GM19438 (cell line): ENCODE data around the gene TOB2.
A peak's percentile ranks its signal among the peaks of the same experiment; 100 is the strongest.
"Not testable (repeated sequence)": the region's sequence is repeated elsewhere in the genome, so short reads cannot be mapped to it uniquely, and the experiment has no call there.

Experiments used
- ATAC-seq: cut with Tn5 transposase; IDR thresholded peaks from one replicate; pipeline ENCODE4 v1.9.1; 2021; ENCODE audit warnings: low read depth; ENCODE audit not compliant: unreplicated experiment

TOB2 gene

DNA sequence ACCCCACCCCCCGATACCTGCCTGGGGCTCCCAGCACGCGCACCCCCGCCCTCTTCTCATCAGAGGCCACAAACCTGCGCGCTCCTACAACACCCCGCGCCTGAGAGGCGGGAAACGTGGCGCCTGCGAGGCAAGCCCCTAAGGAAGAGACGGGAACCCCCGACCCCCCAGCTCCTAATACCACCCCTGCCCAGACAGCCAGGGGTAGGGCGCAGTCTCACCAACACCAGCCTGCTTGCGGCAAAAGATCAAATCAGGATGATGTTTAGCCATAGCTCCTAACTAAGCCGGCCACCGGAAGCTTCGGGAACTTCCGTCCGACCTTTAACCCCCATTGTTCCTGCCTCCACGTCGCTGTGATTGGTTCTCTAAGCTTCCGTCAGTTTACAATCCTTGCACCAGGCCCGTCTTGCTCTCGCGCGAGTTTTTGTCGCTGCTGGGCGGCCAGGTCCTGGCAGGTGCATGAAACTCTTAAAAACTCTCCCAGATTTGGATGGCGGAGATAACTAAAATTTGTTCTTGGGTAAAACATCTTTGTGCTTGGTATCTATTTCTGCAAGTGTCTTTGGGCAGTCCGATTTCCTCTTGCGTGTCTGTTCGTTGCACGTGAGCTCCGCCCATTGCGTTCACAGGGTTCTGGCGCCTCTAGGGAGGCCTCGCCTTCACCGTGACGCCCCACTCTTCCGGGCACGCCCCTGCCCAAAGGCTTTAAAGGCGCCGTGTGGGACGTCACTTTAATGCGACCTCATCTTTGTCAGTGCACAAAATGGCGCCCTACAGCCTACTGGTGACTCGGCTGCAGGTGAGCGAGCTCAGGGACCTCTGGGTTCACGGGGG, 22.0 kb upstream of the TOB2 start, which contains the start of the genes ACO2 and PHF5A:
Gene ACO2, plus strand, starts transcription at position 737 of the 837 bp plus-strand sequence. Its CDS starts 30 bp downstream, at position 767.
Gene PHF5A, minus strand, starts transcription at position 312 of the 837 bp plus-strand sequence. Its CDS starts 39 bp downstream, at position 273.
- peak; percentile 82 for ATAC-seq

DNA sequence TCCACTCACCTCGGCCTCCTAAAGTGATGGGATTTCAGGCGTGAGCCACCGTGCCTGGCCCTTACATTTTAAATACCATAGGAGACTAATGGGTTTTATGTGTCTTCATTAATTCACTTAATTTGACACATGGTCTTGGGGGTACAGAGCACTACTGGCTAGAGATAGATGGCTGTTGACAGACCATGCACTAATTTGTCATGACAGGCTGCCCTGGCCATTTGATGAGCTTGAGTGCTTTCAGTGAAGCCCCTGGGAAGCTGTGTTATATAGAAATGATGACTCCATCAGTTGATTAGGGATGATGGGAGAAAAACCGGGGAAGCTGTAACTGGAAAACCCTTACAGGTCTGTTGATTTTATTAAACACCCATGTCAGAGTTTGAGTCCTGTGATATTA, 15.3 kb upstream of the TOB2 start:
- no peak for ATAC-seq

DNA sequence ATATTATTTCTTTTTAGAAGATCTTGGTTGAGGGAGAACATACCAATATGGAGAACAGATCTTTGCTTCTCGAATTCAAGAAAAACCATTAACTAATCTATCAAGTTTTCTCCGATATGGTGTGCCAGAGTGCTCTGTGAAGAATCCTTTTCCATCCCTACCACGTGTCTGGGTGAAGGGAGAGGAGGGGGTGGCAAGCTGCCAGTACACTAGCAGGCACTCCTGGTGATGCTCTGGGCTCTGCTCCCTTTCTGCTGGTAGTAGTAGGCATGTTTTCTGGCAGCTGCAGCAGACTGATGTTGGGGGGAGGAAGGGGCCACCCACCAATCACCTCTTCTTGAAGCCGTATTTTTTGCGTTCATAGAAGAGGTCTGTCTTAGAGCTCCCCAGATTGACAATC, 13.5 kb upstream of the TOB2 start:
- not testable (repeated sequence) for ATAC-seq

DNA sequence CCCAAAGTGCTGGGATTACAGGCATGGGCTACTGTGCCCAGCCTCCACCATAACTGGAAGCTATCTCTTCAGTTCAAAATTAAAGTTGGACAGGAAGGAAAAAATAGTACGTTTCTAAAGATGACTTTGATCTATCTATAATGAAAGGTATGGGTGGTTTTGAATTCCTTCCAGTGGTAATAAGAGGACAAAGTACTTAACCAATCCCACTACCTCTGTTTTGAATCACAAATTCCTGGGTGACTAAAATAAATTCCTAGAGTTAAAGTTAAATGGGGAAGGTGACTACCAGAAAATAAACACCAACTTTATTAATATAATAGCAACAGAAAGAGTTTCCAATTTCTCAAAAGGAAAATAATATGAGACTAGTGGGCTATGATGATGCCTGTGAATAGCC, 12.8 kb upstream of the TOB2 start:
- no peak for ATAC-seq

DNA sequence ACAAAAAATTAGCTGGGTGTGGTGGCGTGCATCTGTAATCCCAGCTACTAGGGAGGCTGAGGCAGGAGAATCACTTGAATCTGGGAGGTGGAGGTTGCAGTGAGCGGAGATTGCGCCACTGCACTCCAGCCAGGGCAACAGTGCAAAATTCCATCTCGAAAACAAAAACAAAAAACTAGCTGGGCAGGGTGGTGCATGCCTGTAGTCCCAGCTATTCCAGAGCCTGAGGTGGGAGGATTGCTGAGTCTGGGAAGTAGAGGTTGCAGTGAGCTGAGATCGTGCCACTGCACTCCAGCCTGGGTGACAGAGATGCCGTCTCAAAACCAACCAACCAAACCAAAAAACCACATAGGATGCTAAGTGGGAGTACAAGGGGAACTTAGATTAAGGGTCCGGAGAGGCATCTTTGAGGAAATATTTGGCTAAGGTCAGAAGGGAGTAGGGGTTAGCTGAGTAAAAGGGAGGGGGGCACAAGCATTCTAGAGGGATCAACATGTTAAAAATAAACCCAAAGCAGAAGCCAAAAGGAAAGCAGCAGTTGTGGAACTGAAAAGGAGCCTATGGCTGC, 11.6 kb upstream of the TOB2 start:
- no peak for ATAC-seq

DNA sequence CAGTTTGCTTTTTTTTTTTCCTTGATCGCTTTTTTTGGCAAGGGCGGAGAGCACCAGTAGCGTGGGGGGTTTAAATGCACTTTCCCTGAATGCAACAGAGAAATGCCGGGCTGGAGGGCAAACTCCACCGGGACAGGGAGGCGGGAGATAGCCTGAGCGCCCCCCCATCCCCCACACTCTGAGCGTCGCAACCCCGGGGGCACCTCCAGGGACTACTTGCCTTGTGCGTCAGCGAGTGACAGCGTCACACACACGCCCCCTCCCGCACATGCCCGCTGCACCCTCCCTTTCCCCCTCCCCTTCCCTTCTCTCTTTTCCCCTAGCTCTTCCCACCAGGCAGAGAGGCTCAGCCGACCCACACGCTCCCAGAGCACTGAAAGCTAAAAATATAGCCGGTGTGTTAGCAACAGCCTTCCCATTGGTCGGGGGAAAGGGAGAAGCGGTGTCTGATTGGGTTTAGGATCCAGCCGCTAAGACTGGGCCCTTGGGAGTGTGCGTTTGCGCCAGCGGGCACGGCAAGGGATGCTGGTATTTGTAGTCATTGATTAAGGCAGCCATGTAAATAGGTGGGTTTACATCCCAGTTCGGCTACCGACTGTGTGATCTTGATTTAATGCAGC, 1.7 kb upstream of the TOB2 start:
- ATAC-seq: peak; percentile 45

DNA sequence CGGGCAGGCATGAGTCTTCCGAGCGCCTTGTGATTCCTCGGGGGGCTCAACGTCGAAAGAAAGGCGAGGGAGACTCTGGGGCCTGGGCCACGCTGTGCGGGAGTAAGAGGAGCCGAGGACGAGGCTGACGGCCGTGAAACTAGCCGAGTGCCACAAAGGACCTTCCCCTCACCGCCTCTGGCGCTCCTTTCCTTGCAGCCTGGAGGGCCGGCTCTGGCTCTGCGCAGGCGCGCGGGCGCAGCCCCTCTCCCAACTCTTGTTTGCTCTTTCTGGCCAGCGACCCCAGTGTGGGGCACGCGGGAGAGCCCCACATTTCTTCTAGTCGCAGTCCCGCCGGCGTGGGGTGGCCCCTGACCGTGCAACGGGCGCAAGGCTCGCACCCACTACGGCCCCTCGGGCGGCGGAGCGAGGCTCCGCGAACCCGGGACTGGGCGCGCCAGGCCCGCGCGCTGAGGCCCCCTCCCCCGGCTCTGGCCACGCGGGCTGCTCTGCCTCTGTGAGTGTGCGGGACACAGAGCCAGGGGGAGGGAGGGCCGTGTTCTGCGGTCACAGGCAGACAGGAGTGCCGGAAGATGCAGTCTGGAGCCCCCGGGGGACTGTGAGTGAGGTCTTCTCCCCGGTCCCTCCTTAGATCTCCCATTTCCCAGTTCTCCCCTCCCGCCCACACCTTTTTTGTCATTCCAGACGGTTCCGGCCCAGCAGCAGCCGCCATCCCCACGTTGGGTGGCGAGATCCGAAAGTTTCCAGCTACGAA, 1.0 kb upstream of the TOB2 start:
- ATAC-seq: no peak

DNA sequence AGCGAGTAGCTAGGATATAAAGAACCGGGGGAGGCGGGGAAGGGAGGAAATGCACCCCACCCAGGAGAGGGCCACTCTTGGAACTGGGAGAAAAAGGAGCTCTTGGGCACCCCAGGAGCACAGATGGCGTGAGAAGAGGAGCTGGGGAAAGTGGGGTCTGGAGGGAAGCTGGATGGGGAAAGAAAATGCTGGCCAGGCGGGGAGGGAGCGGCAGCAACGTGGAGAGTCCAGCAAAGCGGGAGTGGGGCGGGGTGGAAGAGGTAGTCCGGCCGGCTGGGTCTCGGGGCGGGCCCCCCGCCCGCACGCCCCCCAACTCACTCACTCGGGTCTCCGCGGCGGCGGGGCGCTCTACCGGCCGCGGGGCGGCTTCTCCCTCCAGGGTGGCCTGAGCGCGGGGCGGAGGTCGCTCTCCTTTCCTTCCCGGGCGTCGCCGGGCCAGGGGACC, 522 bp downstream of the TOB2 start:
- ATAC-seq: no peak

DNA sequence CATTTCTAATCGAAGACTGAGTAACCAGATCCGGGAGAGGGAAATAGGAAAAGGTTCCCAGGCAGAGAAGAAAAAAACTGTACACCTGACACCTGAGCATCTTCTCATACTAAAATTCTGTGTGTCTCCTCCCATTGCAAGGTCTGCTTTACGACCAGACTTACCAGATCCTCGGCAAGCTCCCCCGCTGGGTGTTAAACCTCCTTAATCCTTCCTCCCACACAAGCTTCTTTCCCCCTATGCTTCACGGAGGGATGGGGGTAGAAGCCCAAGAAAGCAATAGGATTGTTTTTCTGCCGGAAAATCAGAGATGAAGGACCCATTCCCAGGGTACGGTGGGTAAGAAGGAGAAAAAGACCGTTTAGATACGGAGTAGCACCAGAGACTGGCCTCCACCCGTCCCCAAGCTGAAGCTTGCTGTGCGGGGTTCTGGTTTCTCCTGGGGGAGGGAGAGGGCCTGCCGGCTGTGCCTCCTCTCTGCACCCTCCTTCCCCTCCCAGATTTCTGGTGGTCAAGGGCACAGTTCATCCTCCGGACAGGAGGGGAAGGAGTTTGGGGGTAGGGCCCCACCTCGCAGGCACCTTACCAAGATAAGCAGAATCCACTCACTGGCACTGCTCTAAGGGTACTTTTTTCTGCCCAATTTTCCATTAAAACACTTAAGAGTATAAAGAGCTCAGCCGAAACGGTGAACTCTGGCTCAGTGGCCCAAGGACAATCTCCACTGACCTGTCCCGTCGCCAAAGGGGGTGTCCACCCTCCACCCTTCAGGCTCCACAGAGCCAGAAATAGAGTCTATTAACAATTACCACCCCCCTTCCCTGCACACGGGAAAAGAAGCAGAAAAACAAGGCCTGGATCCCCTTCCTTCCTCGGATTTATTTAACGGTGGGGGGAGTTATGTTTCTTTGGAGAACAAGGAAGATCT, 1.2 kb downstream of the TOB2 start:
- ATAC-seq: no peak

DNA sequence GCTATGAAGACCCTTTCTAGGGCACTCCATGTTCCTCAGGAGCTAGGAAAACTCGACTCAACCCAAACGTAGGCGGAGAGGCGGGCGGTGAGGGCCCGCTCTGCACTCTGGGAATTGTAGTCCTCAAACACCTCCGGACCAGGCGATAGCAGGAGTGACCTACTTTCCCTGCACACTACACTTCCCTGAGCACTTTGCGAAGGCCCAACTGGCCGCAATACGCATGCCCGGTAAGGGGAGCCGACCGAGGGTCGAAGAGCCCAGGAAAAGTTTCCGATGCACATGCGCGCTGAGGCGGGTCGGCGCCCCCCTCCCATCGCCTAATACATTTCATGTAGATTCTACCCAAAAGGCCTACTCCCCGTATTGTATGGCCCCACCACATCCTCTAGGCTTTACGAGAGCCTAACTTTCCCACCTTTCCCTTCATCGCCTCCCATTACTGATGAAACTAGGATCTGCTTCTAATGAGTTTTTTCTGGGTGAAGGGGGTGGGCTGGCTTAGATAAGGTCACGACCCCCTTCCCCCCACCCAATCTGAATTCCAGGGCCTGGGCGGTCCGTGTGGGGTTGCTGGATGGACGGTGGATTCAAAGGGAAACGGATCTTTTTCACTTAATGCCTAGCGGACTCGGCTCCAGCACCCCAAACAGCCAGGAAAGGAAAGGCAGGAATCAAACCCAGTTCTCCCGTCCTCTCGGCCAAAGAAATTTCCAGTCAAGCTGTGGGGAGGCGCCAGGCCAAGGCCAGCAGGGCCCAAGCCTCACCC, 2.1 kb downstream of the TOB2 start:
- ATAC-seq: peak; percentile 47

DNA sequence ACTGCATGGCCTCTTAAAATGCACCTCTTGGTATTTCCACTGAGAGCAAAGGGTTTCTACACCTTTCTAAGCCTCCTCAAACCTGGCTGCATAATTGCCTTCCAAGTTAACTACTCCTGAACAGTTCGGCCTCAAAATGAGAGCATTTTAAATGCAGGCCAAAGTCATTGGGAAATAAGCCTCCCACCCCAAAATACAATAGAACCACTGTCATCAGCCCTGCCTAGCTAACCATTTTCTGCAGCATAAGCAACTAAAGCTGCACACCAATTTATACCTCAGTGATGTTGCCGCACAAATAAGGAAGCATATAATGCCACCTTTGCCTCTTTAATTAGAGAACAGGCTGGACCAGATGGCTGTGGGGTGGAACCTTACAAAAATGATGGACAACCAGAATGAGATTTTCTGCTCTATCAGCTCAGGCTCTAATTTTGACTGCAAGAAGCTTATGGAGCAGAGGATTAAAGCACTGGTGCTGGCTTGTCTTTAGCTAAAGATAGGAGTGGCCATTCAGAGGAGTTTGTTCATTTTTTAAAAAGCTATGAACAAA, 4.3 kb downstream of the TOB2 start:
- ATAC-seq: no peak

DNA sequence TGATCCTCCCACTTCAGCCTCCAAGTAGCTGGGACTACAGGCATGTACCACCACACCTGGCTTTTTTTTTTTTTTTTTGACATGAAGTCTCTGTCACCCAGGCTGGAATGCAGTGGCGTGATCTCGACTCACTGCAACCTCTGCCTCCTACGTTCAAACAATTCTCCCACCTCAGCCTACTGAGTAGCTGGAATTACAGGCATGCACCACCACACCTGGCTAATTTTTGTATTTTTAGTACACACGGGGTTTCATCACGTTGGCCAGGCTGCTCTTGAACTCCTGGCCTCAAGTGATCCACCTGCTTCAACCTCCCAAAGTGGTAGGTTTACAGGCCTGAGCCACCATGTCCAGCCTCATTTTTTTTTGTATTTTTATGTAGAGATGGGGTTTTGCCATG, 6.1 kb downstream of the TOB2 start:
- not testable (repeated sequence) for ATAC-seq

DNA sequence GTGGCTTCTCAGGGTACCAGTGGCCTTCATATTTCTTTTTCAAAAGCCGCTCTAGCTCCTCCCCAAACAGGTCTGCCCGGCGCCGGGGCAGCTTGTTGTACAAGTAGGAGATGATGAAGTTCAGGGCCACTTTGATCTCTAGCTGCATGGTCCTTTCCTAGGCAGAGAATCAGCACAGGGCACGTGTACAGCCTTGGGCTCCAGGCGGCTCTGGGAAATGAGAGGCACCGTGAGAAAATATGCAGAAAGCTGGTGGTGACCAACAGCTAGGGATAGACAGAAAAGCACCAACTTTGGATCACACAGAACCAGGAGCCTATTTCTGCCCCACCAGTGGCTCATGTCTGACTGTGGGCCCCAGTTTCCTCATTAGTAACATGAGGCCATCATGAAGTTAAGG, 9.4 kb downstream of the TOB2 start:
- ATAC-seq: no peak

DNA sequence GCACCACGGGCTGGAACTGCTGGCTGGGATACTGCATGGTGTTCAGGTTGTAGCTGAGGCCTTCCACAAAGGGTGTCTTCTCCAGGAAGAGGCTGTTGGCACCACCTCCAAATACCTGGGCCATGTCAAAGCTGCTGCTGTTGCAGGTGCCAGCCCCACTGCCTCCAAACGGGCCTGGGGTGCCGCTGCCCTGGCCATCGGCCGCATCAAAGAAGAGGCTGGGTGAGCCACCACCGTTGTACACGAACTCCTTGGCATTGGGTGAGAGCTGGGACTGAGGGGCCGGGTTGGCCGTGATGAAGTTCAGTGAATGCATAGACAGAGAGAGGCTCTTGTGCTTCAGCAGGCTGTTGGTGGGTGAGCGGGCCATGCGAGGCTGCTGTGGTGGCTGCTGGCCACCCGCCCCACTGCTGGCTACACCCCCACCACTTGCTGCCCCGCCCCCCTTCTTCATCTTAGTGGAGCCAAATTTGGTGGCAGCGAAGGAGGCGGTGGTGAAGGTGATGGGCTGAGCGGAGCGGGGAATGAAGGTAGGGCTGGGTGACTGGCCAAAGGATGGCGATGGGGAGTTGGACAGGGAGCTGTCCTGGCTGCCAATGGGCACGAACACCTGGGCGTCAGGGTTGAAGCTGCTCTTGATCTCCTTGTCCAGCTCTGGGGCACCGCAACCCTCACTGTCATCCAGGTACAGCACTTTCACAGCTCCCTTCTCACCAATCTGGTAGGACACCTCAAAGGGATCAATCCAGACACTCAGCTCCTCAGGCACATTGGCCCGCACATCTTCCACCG, 10.1 kb downstream of the TOB2 start:
- ATAC-seq: no peak

DNA sequence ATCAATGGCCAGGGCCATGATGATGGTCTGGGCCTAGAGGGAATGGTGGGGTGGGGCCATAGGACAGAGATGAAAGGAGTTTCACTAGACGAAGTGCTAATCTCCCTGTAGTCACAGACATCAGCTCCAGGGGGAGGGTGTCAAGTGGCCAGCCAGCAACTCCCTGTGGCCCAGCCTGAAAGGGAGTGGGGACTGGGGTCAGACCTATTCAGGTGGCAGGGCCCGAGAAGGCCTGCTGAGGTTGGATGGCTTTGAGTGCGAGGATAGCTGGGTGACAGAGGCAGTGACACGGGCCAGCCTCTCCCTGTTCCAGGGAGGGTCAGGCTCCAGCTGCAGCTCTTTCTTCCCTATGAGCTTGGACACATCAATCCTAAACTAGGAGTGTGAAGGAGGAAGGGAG, 11.0 kb downstream of the TOB2 start:
- ATAC-seq: no peak

DNA sequence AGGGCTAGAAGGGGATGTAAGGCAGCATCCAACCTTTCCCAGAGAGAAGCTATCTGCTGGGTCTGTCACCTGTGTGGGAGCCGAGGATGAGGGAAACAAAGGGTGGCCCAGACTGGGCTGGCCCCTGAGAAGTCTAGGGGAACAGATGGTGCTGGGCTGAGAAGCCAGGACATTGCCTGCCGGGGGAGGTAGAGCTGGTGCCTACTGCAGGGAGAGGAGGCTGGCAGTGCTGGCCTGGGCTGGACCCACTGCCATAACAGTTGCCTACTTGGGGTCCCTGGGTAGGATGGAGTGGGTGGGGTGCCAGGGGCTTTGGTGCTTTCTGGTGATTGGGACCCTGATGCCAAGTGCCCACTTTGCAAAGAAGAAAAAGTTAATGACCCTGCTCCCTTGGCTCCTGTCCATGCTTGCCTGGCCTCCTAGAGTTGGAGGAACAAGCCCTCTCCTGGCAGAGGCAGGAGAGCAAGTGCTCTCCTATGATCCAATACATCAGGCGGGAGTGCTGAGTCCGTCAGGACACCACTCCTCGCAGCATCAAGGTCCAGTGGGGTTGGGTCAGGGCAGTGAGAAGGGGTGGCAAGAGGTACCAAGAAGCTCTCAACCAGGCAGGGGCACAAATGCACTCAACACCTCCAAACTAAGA, 12.1 kb downstream of the TOB2 start:
- not testable (repeated sequence) for ATAC-seq

DNA sequence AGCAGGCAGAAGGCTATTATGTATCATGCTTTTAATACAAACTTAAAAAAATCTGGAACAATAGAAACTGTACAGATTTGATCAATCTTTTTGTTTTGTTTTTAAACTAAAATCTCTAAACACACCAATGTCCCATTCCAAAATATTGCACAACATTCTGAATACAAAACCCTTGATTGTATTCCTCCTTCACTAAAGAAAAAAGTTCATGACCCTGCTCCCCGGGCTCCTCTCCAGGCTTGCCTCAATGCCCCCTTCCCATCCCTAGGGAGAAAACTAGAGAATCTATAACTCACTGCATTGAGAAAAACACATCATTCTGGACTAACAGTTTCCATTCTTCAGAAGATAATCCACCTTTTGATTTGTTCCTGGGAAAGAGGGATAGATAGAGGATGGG, 13.1 kb downstream of the TOB2 start:
- ATAC-seq: not testable (repeated sequence)
